HG03571 (cell line): ENCODE data around the gene TCF3.

Experiments used
- ATAC-seq: cut with Tn5 transposase; IDR thresholded peaks from one replicate; pipeline ENCODE4 v1.9.1; 2021; ENCODE audit not compliant: unreplicated experiment

TCF3 gene

DNA sequence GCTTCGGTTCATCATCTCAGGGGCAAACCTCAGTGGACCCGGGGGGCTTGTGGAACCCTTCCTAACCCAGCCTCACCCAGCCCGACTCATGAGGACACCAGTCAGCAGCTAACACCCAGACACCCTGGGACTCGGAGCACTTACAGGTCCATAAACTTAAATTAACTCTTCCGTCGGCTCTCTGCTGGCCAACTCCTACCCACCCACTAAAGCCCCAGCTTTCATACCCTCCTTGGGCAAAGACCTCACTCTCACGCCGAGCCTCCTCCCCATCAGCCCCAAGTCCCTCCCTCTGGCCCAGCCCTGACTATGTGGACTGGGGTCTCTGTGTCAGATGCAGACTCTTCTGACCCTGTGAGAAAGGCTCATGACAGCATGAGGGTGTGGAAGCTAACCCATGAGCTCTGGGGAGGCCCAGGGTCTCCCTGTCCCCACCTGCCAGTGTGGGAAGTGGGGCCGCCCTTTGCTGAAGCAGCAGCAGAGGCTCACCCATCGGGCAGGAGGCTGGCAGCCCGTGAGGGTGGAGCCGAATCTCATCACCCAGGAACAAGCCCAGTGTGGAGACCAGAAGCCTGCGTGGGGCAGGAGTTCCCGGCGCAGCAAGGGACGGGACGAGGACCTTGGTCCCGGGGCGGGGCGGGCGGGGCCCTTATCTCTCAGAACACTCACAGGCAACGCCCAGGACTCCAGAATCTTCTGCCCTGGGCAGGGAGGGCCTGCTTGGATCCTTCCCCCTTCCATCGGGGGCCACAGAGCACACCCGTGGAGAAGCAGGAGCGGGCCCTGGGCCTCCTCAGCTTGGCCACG lies 19.8 kb downstream of the TCF3 start:
- ATAC-seq = no peak

DNA sequence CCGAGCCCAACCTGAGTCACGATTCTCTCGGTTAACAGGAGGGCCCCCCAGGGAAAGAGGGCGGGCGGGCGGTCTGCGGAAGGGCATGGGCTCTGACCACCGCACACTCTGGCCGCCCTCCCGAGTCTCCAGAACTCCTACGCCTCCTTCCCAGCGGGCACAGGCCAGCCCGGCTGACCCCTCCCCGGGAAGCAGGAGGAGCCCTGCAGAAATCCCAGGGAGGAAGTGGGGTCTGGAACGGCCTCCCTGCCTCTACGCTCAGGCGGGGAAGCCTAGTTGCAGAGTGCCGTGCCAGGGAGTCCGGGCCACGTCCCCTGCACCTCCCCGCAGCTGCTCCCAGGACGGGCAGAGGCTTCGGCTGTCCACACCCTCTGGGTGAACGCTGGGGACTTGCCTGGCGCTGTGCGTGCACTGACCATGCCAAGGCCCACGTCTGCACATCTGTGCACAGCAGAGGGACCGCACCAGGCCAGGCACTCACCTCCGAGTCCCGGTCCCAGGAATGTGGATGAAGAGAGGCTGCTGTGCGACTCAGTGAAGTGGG lies 20.8 kb downstream of the TCF3 start:
- no peak for ATAC-seq

DNA sequence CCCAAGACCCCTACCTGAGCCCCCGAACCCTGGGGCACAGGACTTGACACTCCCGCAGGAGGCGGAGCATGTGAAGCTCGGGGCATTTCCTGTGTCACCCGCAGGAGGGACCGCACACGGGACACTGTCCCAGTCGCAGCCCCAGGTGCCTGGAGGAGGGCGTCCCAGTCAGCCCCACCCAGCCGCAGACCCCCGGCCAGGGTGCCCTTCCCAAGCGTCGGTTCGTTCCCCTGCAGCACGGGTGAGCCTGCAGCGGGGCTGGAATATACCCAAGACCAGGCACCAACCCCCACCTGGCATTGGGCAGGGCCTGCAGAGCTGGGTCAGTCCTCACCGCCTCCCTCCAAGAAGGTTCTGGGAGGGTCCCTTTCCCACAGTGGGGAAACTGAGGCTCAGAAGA lies 21.6 kb downstream of the TCF3 start:
- ATAC-seq = no peak

DNA sequence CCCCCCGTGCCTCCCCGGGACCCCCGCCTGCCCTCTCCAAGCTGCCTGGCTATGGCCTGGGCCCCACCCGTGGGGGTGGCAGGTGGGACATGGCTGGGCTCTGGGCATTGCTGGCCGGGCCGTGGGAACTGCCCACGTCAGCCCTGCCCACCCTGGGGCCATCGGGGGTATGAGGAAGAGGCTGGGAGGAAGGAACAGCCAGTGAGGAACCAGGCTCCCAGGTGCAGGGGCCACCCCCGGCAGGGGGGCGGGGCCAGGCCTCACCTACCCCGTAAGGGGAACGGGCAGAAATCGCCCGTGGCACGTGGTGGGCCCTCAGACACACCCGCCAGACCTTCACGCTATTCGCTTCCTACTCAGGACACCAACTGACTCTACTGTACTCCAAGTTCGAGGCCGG lies 22.4 kb downstream of the TCF3 start:
- ATAC-seq = no peak

GRCh38 chr19:1629256-1629808 lies 23.1 kb downstream of the TCF3 start:
- ATAC-seq = no peak

GRCh38 chr19:1627194-1627593 lies 25.2 kb downstream of the TCF3 start:
- no peak for ATAC-seq

- ATAC-seq = no peak
Measured at GRCh38 chr19:1626417-1627010, 25.9 kb downstream of the TCF3 start.

DNA sequence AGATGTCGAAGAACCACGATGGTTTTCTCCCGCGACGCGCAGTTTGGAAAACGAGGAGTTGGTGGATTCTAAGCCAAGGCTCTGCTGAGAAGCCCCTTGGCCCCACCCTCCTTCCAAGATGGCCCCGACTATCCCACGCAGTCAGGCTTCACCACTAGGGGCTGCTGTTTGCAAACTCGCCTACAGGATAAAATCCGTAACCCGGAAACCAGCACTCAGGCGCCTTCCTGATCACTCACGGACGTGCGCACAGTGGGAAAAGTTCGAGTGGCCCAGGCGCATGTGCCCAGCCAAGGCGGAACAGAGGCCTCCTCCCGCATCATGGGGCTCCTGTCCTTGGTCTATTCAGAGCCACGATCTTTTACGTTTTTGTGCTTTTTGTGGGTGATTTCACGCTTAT lies 28.0 kb downstream of the TCF3 start:
- ATAC-seq = no peak

- ATAC-seq = no peak
Measured at GRCh38 chr19:1622541-1622940, 29.9 kb downstream of the TCF3 start.

DNA sequence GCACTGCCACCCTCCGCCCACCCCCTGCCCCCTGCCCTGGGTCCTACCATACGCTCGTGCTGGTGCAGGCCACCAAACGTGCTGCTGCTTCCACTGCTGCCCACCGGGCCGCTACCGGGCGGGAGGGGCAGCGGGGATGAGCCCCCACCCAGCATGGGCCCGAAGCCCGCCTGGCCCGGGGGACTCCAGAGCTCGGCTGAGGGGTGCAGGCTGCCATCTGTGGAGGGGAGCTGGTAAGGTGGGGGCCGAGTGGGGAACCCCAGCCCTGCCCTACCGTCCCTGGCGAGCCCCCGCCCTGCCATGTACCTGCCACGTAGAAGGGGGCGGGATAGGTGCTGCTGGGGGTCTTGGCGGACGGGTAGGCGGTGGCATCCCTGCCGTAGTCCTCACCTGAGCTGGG lies 30.4 kb downstream of the TCF3 start:
- no peak for ATAC-seq

- ATAC-seq = no peak
Measured at GRCh38 chr19:1621574-1621973, 30.8 kb downstream of the TCF3 start.

GRCh38 chr19:1621021-1621420 lies 31.4 kb downstream of the TCF3 start:
- no peak for ATAC-seq

- no peak for ATAC-seq
Measured at GRCh38 chr19:1620502-1620901, 31.9 kb downstream of the TCF3 start.

GRCh38 chr19:1619703-1620102 lies 32.7 kb downstream of the TCF3 start:
- ATAC-seq = no peak

DNA sequence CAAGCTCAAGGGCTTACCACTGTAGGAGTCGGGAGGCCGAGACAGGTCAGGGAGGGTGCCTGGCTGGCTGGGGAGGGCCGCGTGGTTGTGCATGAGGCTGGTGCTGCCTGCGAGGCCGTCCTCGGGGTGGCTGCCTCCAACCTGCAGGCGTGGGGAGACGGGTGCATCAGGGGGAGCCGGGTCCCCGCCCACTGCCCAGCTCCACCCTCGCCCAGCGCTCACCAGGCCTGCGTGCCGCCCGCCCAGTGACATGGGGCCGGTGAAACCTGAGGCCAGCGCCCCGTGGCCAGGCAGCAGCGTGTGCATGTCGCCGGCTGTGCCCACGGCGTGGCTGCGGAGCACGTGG lies 33.3 kb downstream of the TCF3 start:
- ATAC-seq = no peak

GRCh38 chr19:1618157-1619093 lies 34.0 kb downstream of the TCF3 start:
- no peak for ATAC-seq

- ATAC-seq = no peak
Measured at GRCh38 chr19:1616875-1617274, 35.5 kb downstream of the TCF3 start.

DNA sequence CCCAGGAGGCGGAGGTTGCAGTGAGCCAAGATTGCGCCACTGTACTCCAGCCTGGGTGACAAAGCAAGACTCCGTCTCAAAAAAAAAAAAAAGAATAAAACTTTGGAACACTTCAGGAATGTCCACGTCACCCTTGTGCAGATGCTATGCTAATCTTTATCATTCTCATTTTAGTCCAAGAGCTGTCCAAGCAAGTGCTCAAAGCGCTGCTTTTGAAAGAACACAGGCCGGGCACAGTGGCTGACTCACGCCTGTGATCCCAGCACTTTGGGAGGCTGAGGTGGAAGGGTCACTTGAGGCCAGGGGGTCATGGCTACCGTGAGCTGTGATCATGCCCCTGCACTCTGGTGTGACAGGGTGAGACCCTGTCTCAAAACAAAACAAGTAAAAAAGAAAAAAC lies 36.0 kb downstream of the TCF3 start:
- ATAC-seq = no peak

- no peak for ATAC-seq
Measured at GRCh38 chr19:1615156-1615765, 37.2 kb downstream of the TCF3 start.

- no peak for ATAC-seq
Measured at GRCh38 chr19:1613808-1614570, 38.4 kb downstream of the TCF3 start.
